Measurements from ENCODE around the gene HMX2.

DNA sequence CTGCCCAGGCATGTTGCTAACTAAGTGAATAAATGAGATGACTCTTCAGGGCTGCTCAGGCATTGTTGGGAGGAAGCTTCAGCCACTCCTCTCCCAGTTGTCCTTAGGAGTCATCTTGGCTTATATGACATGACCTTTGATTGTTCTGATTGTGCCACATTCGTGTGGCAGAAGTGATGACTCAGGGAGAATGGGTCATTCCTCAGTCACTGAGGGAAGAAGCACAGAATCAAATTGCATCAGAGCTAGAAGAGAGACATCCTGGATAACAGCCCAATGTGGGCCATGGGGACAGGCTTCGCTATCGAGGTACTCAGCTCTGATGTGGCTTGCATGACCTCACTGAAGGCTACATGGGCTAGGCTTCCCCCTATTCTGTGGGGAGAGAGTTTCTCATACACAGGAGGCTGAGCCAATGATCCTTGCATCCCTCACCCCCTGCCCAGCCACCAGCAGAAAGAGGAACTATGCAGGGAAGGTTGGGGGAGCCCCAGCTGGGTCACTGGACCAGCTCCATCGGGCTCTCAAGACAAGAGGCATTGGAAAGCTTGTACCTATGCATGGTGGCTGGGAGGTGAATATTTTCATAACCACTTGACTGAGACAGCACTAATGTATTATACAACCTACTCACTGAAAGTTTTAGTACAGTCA lies 18.2 kb upstream of the HMX2 start:
- TF ChIP-seq, protein P1, sequence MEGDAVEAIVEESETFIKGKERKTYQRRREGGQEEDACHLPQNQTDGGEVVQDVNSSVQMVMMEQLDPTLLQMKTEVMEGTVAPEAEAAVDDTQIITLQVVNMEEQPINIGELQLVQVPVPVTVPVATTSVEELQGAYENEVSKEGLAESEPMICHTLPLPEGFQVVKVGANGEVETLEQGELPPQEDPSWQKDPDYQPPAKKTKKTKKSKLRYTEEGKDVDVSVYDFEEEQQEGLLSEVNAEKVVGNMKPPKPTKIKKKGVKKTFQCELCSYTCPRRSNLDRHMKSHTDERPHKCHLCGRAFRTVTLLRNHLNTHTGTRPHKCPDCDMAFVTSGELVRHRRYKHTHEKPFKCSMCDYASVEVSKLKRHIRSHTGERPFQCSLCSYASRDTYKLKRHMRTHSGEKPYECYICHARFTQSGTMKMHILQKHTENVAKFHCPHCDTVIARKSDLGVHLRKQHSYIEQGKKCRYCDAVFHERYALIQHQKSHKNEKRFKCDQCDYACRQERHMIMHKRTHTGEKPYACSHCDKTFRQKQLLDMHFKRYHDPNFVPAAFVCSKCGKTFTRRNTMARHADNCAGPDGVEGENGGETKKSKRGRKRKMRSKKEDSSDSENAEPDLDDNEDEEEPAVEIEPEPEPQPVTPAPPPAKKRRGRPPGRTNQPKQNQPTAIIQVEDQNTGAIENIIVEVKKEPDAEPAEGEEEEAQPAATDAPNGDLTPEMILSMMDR (IDR thresholded peaks at IDR 0.05): no peak
- TF ChIP-seq POLR2A (IDR thresholded peaks at IDR 0.05) (no peak), EP300 (IDR thresholded peaks at IDR 0.05) (no peak)

Data from suprapubic skin (tissue), 3 donors.